Measurements from ENCODE around the gene ZBTB45.

Gene ZBTB45

GRCh38 chr19:58531034-58531840, 11.6 kb upstream of the ZBTB45 start:
- no peak for TF ChIP-seq ZNF70 (CRISPR knock-in tag; IDR thresholded peaks at IDR 0.05)
- TF ChIP-seq ZFP30 (CRISPR knock-in tag; IDR thresholded peaks at IDR 0.05), result no peak
- no peak for TF ChIP-seq ESRRG (CRISPR knock-in tag; IDR thresholded peaks at IDR 0.05)
- TF ChIP-seq TOX (CRISPR knock-in tag; IDR thresholded peaks at IDR 0.05; ENCODE audit: borderline replicate concordance), result no peak
- TF ChIP-seq BACH2 (CRISPR knock-in tag; IDR thresholded peaks at IDR 0.05; ENCODE audit: borderline replicate concordance), result no peak
- no peak for TF ChIP-seq TCF4 (CRISPR knock-in tag; IDR thresholded peaks at IDR 0.05; ENCODE audit: borderline replicate concordance)
- TF ChIP-seq CSRNP3 (CRISPR knock-in tag; IDR thresholded peaks at IDR 0.05), result no peak
- TF ChIP-seq ZNF8 (CRISPR knock-in tag; IDR thresholded peaks at IDR 0.05), result no peak
- no peak for TF ChIP-seq ISL1 (CRISPR knock-in tag; IDR thresholded peaks at IDR 0.05)
- TF ChIP-seq CREB5 (CRISPR knock-in tag; IDR thresholded peaks at IDR 0.05; ENCODE audit: low read depth), result no peak
- TF ChIP-seq ARNTL (CRISPR knock-in tag; IDR thresholded peaks at IDR 0.05; ENCODE audit: borderline replicate concordance, low read depth), result no peak
- TF ChIP-seq ZNF565 (CRISPR knock-in tag; conservative IDR thresholded peaks at IDR 0.05; ENCODE audit: low read depth), result no peak
- no peak for TF ChIP-seq PPARA (CRISPR knock-in tag; IDR thresholded peaks at IDR 0.05; ENCODE audit: borderline replicate concordance)
- TF ChIP-seq, protein P1, sequence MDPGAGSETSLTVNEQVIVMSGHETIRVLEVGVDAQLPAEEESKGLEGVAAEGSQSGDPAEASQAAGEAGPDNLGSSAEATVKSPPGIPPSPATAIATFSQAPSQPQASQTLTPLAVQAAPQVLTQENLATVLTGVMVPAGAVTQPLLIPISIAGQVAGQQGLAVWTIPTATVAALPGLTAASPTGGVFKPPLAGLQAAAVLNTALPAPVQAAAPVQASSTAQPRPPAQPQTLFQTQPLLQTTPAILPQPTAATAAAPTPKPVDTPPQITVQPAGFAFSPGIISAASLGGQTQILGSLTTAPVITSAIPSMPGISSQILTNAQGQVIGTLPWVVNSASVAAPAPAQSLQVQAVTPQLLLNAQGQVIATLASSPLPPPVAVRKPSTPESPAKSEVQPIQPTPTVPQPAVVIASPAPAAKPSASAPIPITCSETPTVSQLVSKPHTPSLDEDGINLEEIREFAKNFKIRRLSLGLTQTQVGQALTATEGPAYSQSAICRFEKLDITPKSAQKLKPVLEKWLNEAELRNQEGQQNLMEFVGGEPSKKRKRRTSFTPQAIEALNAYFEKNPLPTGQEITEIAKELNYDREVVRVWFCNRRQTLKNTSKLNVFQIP (CRISPR knock-in tag; IDR thresholded peaks at IDR 0.05; ENCODE audit: borderline replicate concordance, low read depth), result no peak
- no peak for TF ChIP-seq OSR1 (CRISPR knock-in tag; IDR thresholded peaks at IDR 0.05)
- no peak for TF ChIP-seq ZFP3 (CRISPR knock-in tag; IDR thresholded peaks at IDR 0.05)
- no peak for TF ChIP-seq PATZ1 (CRISPR knock-in tag; IDR thresholded peaks at IDR 0.05; ENCODE audit: borderline replicate concordance)
- no peak for TF ChIP-seq SNAI2 (CRISPR knock-in tag; IDR thresholded peaks at IDR 0.05)
- no peak for ATAC-seq

- ATAC-seq, result no peak
- TF ChIP-seq ISL1 (CRISPR knock-in tag; IDR thresholded peaks at IDR 0.05) (no peak), TCF4 (CRISPR knock-in tag; IDR thresholded peaks at IDR 0.05; ENCODE audit: borderline replicate concordance) (no peak), TSHZ2 (CRISPR knock-in tag; IDR thresholded peaks at IDR 0.05) (no peak), OSR1 (CRISPR knock-in tag; IDR thresholded peaks at IDR 0.05) (no peak), PPARA (CRISPR knock-in tag; IDR thresholded peaks at IDR 0.05; ENCODE audit: borderline replicate concordance) (no peak), ZNF70 (CRISPR knock-in tag; IDR thresholded peaks at IDR 0.05) (no peak), ZNF565 (CRISPR knock-in tag; conservative IDR thresholded peaks at IDR 0.05; ENCODE audit: low read depth) (no peak), ZC3H10 (CRISPR knock-in tag; IDR thresholded peaks at IDR 0.05) (no peak), ZFP3 (CRISPR knock-in tag; IDR thresholded peaks at IDR 0.05) (no peak), SNAI2 (CRISPR knock-in tag; IDR thresholded peaks at IDR 0.05) (no peak), GLIS3 (CRISPR knock-in tag; IDR thresholded peaks at IDR 0.05) (no peak), ESRRG (CRISPR knock-in tag; IDR thresholded peaks at IDR 0.05) (no peak), CSRNP3 (CRISPR knock-in tag; IDR thresholded peaks at IDR 0.05) (no peak), CREB5 (CRISPR knock-in tag; IDR thresholded peaks at IDR 0.05; ENCODE audit: low read depth) (no peak), CSDC2 (CRISPR knock-in tag; IDR thresholded peaks at IDR 0.05) (no peak)
- TF ChIP-seq, protein P1 (CRISPR knock-in tag; IDR thresholded peaks at IDR 0.05; ENCODE audit: borderline replicate concordance, low read depth), result no peak
Measured at GRCh38 chr19:58529405-58529804, 9.8 kb upstream of the ZBTB45 start.

Data from SK-N-SH treated with all-trans-retinoic acid at 6 μM for 48 hours (cell line).